Esophagus muscularis mucosa (tissue), 4 donors: ENCODE data around the gene CALD1. TPM values are rescaled to one million over a fixed set of nuclear protein-coding genes. Genes with fewer than 3 reads are reported as not detected.

Source experiments
- DNase-seq: peaks from one replicate; pipeline ENCODE4 v3.0.0-alpha.2; 2017; ENCODE audit errors: extremely low spot score
- H3K27ac ChIP-seq, 4 donors: fragments of 200-600 bp; sonication (generic); replicated peaks in 1 of 4; 1 replicate in 3 of 4; 2 replicates in 1 of 4; pipeline ENCODE4 v1.5.1; 2016 to 2019; ENCODE audit warnings: mild to moderate bottlenecking in 1 of 4
- H3K27me3 ChIP-seq, 4 donors: fragments of 200-600 bp; sonication (generic); one replicate each; pipeline versions ENCODE4 v1.5.1 to v1.6.0; 2016 to 2019
- H3K36me3 ChIP-seq, 4 donors: fragments of 200-600 bp; sonication (generic); one replicate each; pipeline ENCODE4 v1.5.1; 2016 to 2019
- H3K4me1 ChIP-seq, 4 donors: fragments of 200-600 bp; sonication (generic); one replicate each; pipeline ENCODE4 v1.5.1; 2016 to 2019
- H3K4me3 ChIP-seq, 4 donors: fragments of 200-600 bp; sonication (generic); 1 replicate in 2 of 4; 2 replicates in 2 of 4; pipeline ENCODE4 v1.5.1; 2016 to 2019; ENCODE audit warnings: mild to moderate bottlenecking in 4 of 4, moderate library complexity in 1 of 4
- H3K9me3 ChIP-seq, 4 donors: fragments of 200-600 bp; sonication (generic); 1 replicate in 3 of 4; 2 replicates in 1 of 4; pipeline ENCODE4 v1.5.1; 2016 to 2019
- EP300 ChIP-seq: sonication (generic); formaldehyde crosslinking; IDR thresholded peaks from one replicate; pipeline ENCODE4 v1.6.1; 2017; ENCODE audit warnings: antibody characterized with exemption
- POLR2A ChIP-seq: fragments of 450-650 bp; IDR thresholded peaks from one replicate; pipeline ENCODE4 v1.6.1; 2017; ENCODE audit warnings: antibody characterized with exemption, moderate library complexity, mild to moderate bottlenecking, low read depth
- POLR2AphosphoS5 ChIP-seq, 2 donors: sonication (generic); formaldehyde crosslinking; IDR thresholded peaks; one replicate each; pipeline ENCODE4 v1.6.1; 2017; ENCODE audit warnings: antibody characterized with exemption in 2 of 2
- WGBS: methylation state at CpG from one replicate; pipeline ENCODE4 v1.1.5; 2018; 5-methylcytosine and 5-hydroxymethylcytosine counted together
- intact Hi-C: fragments of 100-400 bp; cut with DNase I; formaldehyde crosslinking; loops from one replicate; pipeline ENCODE4 v1.15.1; 2023
- total RNA-seq, 4 donors: library from RNA; depleted of rRNA; stranded (reverse); fragments of >200 nt; gene quantifications; one replicate each; pipeline versions ENCODE4 v1.1.0 to v1.2.1, GENCODE V29; 2016
- TF ChIP-seq, protein P1 (sequence below), 3 experiments: fragments of 200-600 bp in 2 of 3; fragments of 450-650 bp in 1 of 3; sonication (generic) in 2 of 3; IDR thresholded peaks; one replicate each; pipeline ENCODE4 v1.5.1; 2017 to 2019; ENCODE audit warnings: antibody characterized with exemption in 3 of 3, mild to moderate bottlenecking in 2 of 3, moderate library complexity in 1 of 3

CALD1 gene
- total RNA-seq, 4 donors from 2014 or later, result 2,057 to 3,140 (median 2,687) TPM

DNA sequence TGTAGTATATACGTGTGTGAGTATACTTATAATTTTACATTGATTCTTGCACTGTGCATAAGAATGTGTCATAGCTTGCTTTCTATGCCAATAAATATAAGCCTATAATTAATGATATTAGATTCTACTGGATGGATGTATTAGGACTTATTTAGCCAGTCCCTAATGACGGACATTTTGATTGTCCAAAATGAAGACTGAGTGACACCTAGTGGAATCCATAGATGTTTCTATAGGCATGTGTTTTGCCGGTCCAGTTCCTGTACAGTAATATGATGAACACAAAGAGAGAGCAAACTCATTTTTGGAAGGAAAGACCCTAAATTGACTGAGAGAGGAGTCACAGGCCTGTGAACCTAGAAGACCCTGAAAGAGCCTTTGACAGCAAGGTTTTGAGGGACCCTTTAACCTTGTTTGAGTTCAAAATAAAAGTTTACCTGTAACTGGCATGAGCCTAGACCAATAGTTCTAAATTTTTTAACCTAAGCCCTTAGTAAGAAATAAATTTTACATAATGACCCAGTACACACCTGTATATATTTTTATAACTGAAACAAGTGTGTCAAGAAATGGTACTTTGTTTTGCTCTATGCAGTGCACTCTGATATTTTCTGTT is 164.5 kb downstream of the CALD1 start:
- peaks cover 31 to 90% (median 59%) of the 10 kb centered on the region in 4 donors for H3K36me3 ChIP-seq
- H3K27me3 ChIP-seq, result no peaks in the 10 kb centered on the region
- peaks cover 15 to 65% (median 56%) of the 10 kb centered on the region in 4 donors for H3K4me1 ChIP-seq
- intact Hi-C loops, result no loop called here
- H3K4me3 ChIP-seq, result no peak overlapping the region
- H3K9me3 ChIP-seq, result no peaks in the 10 kb centered on the region
- DNase-seq, result no peak
- 49% methylated on average over 3 of the region's 3 CpGs for WGBS
- TF ChIP-seq POLR2A (no peak), POLR2AphosphoS5 (IDR thresholded peaks at IDR 0.05) (no peak), EP300 (no peak)
- TF ChIP-seq, protein P1, sequence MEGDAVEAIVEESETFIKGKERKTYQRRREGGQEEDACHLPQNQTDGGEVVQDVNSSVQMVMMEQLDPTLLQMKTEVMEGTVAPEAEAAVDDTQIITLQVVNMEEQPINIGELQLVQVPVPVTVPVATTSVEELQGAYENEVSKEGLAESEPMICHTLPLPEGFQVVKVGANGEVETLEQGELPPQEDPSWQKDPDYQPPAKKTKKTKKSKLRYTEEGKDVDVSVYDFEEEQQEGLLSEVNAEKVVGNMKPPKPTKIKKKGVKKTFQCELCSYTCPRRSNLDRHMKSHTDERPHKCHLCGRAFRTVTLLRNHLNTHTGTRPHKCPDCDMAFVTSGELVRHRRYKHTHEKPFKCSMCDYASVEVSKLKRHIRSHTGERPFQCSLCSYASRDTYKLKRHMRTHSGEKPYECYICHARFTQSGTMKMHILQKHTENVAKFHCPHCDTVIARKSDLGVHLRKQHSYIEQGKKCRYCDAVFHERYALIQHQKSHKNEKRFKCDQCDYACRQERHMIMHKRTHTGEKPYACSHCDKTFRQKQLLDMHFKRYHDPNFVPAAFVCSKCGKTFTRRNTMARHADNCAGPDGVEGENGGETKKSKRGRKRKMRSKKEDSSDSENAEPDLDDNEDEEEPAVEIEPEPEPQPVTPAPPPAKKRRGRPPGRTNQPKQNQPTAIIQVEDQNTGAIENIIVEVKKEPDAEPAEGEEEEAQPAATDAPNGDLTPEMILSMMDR (IDR thresholded peaks at IDR 0.05), result peak in 2 of 3 experiments; percentile 11 to 19
- peak overlapping the region; percentile 9 to 89 (median 44) for H3K27ac ChIP-seq

DNA sequence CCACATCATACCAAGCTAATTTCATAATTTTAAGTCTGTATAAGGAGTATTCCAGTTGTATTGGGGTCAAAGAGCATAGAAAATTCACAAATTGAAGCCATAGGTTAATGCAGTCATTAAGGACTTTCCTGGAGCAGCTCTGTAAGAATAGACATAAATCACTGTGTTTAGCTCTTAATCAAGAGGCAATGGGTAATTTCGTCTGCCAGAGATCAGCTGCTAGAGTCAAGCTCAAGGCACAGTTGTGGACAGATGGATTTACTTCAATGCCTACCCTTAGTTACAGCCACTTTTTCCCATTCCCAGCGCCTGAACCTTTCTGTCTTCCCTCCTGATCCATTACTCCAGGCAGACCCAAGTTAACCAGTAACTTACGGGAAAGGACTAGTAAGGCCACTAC is 166.3 kb downstream of the CALD1 start:
- intact Hi-C loops, result no loop called here
- H3K9me3 ChIP-seq, result no peaks in the 10 kb centered on the region
- H3K4me1 ChIP-seq, result peaks cover 13 to 63% (median 53%) of the 10 kb centered on the region in 4 donors
- H3K4me3 ChIP-seq, result no peak overlapping the region
- TF ChIP-seq POLR2A (no peak), POLR2AphosphoS5 (IDR thresholded peaks at IDR 0.05) (no peak), EP300 (no peak)
- TF ChIP-seq, protein P1 (IDR thresholded peaks at IDR 0.05), result no peak
- no peaks in the 10 kb centered on the region for H3K27me3 ChIP-seq
- no peak for DNase-seq
- H3K36me3 ChIP-seq, result peaks cover 48 to 92% (median 77%) of the 10 kb centered on the region in 4 donors
- WGBS, result 83% methylated on average over 3 of the region's 3 CpGs
- H3K27ac ChIP-seq, result peak overlapping the region; percentile 26 to 89 (median 66)

DNA sequence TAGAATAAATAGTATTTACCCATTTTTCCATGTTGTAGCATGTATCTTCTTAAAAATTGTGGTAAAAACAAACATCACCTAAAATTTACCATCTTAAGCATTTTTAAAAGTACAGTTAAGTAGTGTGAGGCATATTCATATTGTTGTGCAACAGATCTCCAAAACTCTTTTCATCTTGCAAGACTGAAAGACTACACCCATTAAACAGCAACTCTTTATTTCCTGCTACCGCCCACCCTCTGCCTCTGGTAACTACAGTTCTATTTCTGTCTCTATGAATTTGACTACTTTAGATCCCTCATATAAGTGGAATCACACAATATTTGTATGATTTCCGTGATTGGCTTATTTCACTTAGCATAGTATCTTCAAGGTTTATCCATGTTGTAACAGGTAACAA is 166.8 kb downstream of the CALD1 start:
- no peak overlapping the region for H3K4me3 ChIP-seq
- peaks cover 7 to 62% (median 51%) of the 10 kb centered on the region in 4 donors for H3K4me1 ChIP-seq
- H3K36me3 ChIP-seq, result peaks cover 52 to 94% (median 81%) of the 10 kb centered on the region in 4 donors
- TF ChIP-seq, protein P1 (IDR thresholded peaks at IDR 0.05), result no peak
- TF ChIP-seq POLR2AphosphoS5 (IDR thresholded peaks at IDR 0.05) (no peak), POLR2A (no peak), EP300 (no peak)
- H3K27ac ChIP-seq, result peak overlapping the region; percentile 26 to 89 (median 66)
- H3K9me3 ChIP-seq, result no peaks in the 10 kb centered on the region
- intact Hi-C loops, result no loop called here
- no peaks in the 10 kb centered on the region for H3K27me3 ChIP-seq
- no peak for DNase-seq
- 59% methylated on average over 2 of the region's 2 CpGs for WGBS

DNA sequence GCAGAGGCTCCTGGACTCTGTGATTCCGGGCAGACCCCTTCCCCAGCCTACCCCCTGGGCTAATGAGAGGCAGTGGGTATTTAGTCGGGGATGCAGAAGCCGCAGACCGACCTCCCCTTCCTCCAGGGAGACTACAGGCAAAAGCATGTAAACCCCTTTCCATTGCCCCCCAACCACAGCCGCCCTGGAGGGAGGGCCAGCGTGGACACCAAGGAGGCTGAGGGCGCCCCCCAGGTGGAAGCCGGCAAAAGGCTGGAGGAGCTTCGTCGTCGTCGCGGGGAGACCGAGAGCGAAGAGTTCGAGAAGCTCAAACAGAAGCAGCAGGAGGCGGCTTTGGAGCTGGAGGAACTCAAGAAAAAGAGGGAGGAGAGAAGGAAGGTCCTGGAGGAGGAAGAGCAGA is 167.9 kb downstream of the CALD1 start:
- H3K9me3 ChIP-seq, result no peaks in the 10 kb centered on the region
- no peak overlapping the region for H3K4me3 ChIP-seq
- H3K36me3 ChIP-seq, result peaks cover 63 to 95% (median 82%) of the 10 kb centered on the region in 4 donors
- TF ChIP-seq POLR2A, result no peak
- no peak for TF ChIP-seq POLR2AphosphoS5 (IDR thresholded peaks at IDR 0.05)
- TF ChIP-seq, protein P1 (IDR thresholded peaks at IDR 0.05), result no peak
- TF ChIP-seq EP300, result no peak
- intact Hi-C loops, result no loop called here
- WGBS, result 94% methylated on average over 17 of the region's 17 CpGs
- DNase-seq, result no peak
- H3K27ac ChIP-seq, result peak overlapping the region; percentile 2 to 89 (median 66)
- no peaks in the 10 kb centered on the region for H3K27me3 ChIP-seq
- peaks cover 0 to 51% (median 43%) of the 10 kb centered on the region in 4 donors for H3K4me1 ChIP-seq
